ENCODE data around the gene OR2J3.
"Not testable (repeated sequence)": the region's sequence is repeated elsewhere in the genome, so short reads cannot be mapped to it uniquely, and the experiment has no call there.

Gene OR2J3

GRCh38 chr6:29153083-29153482, 45.2 kb downstream of the OR2J3 start:
- DNase-seq (ENCODE audit: low read depth, low spot score) = no peak
- no peak overlapping the region for H3K4me3 ChIP-seq (ENCODE audit: low read length)

GRCh38 chr6:29155182-29155581, 47.3 kb downstream of the OR2J3 start:
- H3K4me3 ChIP-seq (ENCODE audit: low read length); DNase-seq (ENCODE audit: low read depth, low spot score): not testable (repeated sequence)

GRCh38 chr6:29159922-29160321, 52.1 kb downstream of the OR2J3 start:
- DNase-seq (ENCODE audit: low read depth, low spot score); H3K4me3 ChIP-seq (ENCODE audit: low read length): not testable (repeated sequence)
